Activated CD4-positive, alpha-beta T cell treated with anti-CD3 and anti-CD28 coated beads, Interleukin-2, amount 50 U/mL, for 1 hour (primary cell): ENCODE data around the gene ETV6.

Experiments
- DNase-seq: peaks from one replicate; pipeline ENCODE4 v3.0.0-alpha.2; 2020

ETV6 gene

GRCh38 chr12:11648514-11649412 lies 711 bp upstream of the ETV6 start:
- DNase-seq = peak; percentile 50

DNA sequence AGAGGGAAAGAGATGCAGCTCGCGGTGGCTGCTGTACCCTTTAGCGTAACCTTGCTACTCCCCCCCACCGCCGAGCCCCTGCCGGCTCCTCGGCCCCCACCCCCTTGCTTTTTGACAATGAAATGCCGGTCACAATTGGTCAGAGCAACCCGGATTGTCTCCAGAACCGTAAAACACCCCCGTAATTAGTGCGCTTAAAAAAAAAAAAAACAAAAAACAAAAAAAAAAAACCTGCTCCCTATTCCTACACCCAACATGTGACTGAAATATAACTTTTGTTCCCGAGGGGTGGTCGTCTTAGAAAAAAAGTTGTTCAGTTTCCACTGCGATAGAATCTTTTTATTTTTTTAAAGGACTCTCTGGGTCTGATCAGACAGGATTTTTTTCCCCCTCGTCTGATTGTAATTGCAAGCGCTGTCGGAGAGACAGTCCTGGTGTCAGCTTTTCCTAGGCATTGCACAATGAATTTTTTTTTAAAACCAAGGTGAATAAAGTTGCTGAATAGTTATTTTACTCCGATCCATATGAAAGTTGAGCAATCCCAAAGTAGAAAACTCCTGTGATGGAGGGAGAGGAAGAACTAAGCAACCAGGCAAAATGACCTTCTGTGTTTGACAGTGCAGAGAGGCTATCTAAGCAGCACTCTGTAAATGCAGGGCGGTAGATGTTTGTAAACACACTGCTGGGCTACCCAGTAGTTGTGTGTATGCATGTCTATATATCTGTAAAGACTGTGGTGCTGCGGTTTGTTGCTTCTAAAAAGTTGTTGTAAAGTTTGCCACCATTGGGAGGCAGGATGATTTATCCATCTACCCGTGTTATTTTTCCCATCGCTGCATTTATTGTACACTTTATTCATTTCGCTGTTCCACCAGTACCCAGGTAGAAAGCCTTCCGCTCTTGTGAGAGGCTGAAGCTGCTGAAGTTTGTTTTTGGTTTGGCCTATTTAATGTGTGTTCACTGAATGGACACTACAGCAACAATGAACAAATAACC lies 1.1 kb downstream of the ETV6 start:
- no peak for DNase-seq

DNA sequence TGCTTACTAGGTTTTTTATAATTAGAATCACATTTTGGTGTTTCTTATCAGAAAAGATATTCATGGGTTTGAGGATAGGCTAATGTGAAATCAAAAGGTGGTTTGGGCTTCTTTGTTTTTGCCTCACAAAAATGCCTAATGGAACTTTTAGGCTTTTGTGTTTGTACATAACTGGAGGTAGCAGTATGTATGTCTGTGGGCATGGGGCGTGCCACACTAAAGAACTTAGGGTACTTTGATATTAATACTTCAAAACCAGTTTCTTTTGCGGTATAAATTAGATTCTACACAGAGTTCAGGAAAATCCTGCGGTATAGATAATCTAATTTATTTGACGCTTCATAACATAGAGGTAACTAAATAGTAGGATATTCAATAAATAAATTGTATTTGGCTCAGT lies 1.9 kb downstream of the ETV6 start:
- DNase-seq = no peak

GRCh38 chr12:11651785-11652184 lies 2.3 kb downstream of the ETV6 start:
- DNase-seq = no peak

DNA sequence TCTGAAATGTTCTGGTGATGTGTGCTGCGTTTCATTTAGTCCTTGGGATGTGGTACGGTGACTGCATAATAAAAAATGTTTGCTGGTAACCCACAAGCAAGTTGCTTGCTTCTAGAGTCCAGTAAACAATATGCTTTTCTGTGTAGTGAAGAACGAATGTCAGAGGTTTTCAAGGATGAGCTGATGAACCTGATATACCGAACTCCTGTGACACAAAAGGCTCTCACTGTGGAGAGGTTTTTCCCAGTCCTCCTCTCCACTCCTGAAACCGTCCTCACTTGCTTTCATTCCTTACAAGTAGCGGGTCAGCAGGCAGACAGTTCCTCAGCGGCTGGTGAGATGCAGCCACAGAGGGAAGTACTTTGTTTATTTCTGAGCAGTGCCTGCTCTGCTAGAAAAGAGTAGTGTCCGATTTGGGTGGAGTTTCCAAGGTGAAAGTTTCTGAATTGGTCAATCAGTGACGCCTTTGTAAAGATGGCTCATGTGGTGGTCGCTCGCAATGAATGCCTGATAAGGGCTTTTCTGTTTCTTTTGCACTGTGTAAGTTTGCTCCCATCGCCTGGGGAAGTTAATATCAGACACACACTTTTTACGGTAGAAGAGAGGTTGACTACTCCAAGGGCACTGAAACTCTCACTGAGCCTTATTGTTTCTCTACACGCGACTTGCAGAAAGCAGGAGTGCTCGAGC lies 3.0 kb downstream of the ETV6 start:
- DNase-seq = no peak

DNA sequence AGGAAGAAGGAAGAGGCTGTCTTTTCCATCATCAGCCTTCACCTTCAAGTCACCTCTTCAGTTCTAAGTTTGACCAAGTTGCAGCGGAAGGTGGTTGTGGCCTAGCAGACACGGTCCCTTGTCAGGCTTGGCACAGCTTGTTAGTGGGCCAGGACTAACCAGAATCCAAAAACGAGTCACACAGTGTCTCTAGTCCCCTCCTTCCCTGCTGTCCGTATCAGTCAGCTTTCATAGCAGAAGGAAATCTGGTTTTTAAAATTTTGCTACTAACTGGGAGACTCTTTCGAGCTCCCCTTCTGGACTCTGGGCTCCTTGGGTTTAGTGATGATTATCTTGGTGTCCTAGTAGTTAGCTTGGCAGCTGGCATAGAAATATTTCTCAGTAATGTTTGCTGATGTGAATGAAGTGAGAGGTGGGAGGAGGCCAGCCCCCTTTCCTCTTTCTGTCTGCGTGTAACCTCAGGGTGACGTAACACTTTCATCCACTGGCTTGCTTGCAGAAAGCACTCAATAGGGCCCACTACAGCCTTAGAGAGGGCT lies 3.8 kb downstream of the ETV6 start:
- no peak for DNase-seq

- no peak for DNase-seq
These were observed 4.9 kb downstream of the ETV6 start for GRCh38 chr12:11654338-11654737.

DNA sequence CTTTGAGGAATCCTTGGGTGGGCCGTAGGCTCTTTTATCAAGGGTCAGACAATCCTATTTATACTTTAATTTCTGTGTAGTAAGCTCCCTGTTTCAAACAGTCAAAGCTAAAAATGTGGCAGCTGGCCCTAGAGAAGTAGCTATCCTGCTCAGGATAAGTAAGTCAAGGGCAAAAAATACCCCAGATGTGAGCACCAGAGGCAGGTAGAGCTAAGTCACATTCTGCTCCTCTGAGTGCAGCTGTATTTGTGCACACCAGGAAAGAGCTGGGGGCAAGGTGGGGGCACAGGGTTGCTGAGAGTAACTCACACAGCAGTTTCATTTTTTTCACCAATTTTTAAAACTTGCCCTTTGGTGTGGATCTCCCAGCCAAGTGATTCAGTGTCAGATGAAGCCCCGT lies 5.3 kb downstream of the ETV6 start:
- DNase-seq = no peak

DNA sequence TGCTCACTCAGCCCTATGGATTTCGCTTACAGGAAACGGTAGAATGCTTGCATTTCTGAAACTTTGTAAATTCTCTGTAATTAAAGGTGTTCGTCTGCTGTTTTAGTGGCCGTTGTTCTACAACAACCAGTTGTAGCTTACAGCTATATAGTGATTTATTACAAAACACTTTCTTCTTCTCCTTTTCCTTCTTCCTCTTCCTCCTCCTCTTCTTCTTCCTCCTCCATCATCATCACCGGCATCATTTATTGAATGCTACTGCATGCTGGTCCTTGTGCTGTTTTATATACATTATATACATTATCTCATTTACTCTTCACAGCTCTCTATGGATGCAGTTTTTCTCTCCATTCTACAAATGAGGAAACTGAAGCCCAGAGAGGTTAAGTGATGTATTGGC lies 6.4 kb downstream of the ETV6 start:
- DNase-seq = no peak

- DNase-seq = no peak
These were observed 7.1 kb downstream of the ETV6 start for GRCh38 chr12:11656550-11656949.

- no peak for DNase-seq
These were observed 8.0 kb downstream of the ETV6 start for GRCh38 chr12:11657511-11657910.

DNA sequence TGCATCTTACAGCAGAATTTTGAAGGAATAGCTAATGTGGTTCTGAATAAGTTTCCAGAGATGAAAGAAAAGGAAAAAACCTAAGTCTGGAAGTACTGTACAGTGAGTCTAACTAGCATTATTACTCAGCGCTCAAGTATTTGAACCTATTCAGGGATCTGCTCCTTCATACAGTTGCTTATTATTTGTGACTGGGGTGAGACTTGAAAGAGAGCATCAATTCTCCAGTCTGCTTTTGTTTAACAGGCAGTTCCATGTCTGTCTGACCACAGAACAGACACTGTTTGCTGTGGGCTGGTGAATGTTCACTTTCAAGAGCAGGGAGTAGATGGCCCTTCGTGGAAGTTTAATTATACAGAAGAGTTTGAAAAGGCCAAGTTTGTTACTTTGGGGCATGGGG lies 9.3 kb downstream of the ETV6 start:
- no peak for DNase-seq

- no peak for DNase-seq
These were observed 11.2 kb downstream of the ETV6 start for GRCh38 chr12:11660624-11661023.

DNA sequence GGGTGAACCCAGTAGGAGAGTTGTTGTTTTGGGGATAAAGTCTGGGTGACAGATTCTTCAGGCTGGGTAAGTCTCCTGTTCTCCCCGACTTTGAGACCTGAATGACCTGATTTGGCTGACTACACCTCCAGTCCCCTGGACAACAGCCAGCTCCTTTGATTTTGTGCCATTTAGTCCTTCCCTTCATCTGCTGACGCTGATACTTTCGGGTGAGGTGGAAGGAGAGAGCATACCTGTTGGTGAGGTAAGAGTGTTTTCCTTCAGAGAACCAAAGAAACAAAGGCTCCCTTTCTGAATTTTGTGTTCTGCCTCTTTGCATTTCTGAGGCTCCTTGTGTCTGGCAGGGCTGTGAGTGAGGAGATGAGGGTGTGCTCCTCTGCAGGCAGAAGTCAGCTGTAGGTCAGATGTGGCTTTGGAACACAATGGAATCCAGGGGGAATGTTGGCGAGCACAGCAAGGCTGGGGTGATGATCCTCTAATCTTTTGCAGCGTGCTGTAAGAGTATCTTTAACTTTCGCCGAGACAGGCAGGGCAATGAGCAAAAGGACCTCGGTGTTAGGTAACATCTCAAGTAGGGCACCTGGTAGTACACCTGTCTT lies 12.1 kb downstream of the ETV6 start:
- no peak for DNase-seq

DNA sequence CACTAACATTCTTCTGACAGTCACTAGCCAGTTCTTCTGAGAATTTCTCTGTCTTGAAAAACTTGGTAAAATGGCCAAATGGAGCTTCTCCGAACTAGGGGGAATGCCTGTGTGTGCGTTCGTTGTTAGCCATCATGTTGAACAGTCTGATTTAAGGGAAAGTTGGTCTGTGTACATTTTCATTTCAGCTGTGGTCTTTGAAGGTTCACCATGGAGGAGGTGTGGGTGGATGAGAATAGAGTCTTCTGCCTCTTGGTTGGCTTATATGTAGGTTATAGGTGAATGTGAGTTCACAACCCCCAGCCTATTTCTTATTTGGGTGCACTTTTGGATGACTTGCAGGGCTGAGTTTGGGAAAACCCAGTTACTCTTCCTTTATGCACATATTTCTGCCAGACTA lies 12.9 kb downstream of the ETV6 start:
- no peak for DNase-seq

DNA sequence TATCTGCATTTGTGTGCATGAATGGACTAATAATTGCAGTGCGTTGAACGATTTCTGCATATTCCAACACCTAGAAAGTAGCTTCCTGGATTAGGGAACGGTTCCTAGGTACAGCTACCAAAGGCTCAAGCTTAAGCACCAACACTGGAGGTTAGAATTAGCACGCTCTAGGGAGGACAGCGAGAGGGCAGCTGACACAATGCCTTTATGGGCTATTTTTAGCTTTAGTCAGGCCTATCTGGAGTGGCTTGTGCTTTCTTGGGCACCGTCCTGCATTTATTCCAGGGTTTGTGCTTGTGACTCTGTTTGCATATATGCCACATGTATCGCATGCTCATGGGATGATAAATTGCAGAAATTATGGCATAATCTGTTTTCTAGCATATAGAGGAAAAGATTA lies 13.7 kb downstream of the ETV6 start:
- no peak for DNase-seq

DNA sequence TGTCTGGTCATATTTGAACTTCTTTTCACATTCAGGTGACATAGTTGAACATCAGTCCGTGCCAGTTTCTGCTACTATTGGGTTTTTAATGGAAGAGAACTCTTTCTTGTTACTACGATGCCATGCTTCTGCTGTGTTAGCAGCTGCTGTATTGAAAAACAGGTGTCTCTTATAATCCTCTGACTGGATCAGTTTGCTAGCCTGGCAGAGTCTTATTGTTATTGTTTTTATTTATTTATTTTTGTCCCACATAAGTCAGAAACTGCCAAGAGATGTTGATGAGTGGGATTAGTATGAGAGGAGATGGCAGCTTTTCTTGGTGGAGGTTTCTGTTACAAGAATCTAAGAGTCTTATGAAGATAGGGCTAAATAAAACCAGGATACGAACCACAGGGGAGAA lies 14.6 kb downstream of the ETV6 start:
- DNase-seq = no peak

- DNase-seq = no peak
These were observed 16.9 kb downstream of the ETV6 start for GRCh38 chr12:11666131-11667050.

DNA sequence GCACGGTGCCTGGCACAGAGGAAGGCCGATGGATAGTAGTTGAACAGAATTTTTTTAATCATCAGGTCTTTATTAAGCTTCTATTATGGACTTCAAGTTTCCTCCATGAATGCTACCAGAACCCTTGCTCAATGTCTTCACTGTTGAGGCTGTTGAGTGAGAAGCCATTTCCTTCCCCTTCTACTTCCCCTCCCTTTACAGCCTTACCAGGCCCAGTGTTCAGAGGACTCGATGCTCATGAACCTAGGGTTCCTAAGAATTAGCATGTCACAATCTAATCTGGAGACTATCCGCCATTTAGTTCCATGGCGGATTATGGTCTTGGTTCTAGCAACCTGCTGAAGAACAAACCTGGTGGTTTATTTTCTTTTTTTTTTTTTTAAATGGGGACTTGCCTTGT lies 17.7 kb downstream of the ETV6 start:
- DNase-seq = no peak

DNA sequence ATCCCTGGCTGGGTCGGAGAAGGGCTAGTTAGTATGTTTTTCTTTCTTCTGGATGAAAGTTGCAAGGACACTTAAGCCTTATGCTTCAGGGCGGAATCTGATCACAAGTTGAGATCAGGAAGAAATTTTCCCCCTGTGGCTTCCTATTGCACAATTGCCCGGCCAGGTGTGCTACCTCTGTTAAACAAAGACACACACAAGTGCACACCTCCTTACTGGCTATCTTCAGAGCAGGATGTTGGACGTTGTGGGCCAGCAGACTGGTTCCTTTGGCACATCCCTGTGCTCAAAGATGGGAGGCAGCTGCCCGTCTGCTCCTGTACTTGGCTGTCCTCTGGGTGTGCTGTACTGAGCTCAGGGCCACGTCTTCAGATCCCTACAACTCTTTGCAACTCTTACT lies 19.1 kb downstream of the ETV6 start:
- no peak for DNase-seq

DNA sequence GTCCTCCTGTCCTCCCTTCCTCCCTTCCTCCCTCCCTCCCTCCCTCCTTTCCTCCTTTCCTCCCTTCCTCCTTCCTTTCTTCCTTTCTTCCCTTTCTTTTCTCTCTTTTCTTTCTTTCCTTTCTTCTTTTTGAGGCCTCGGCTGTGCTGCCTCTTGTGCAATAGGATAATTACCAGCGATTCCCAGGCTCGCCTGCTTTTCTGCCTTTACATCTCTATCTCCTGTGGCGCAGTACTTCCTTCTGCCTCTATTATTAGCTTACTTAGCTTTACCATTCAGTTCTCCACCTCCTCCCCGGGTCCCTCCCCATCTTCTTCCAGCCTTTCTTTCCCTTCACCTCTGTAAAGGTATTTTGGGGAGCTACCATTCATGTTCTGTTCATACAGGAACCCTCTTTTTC lies 19.9 kb downstream of the ETV6 start:
- no peak for DNase-seq
